Activated naive CD4-positive, alpha-beta T cell treated with anti-CD3 and anti-CD28 coated beads, Interleukin-2, amount 10 ng/mL, durations not matched to agents 5 hours and 36 hours (primary cell): ENCODE results near the gene SLC1A4. TPM values are rescaled to one million over a fixed set of nuclear protein-coding genes. Genes with fewer than 3 reads are reported as not detected.

Experiments
- total RNA-seq, 2 experiments: library from RNA; stranded (reverse); gene quantifications; one replicate each; pipeline ENCODE4 v1.2.3, GENCODE V29; 2021

The SLC1A4 gene
- 10 to 100 TPM; 44.3 to 44.5 TPM for total RNA-seq

DNA sequence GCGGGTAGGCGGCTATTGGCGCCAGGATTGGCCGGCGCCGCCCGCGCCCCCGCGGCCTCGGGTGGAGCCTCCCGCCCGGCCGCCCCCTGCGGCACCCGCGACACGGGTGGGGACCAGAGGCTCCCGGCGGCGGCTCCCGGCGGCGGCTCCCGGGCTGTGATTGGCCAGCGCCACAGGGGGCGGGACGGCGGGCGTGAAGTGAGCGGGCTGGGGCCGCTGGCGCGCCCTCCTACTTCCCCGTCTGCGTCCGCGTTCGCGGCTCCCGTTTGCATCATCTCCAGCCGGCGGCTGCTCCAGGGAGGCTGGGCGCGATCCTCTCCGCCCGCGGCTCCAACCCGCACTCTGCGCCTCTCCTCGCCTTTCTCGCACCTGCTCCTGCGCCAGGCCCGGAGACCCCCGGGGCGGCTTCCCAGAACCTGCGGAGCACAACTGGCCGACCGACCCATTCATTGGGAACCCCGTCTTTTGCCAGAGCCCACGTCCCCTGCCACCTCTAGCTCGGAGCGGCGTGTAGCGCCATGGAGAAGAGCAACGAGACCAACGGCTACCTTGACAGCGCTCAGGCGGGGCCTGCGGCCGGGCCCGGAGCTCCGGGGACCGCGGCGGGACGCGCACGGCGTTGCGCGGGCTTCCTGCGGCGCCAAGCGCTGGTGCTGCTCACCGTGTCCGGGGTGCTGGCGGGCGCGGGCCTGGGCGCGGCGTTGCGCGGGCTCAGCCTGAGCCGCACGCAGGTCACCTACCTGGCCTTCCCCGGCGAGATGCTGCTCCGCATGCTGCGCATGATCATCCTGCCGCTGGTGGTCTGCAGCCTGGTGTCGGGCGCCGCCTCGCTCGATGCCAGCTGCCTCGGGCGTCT lies at the start of gene SLC1A4:
Gene SLC1A4, plus strand, starts transcription at position 274 of the 856 bp plus-strand sequence. Its CDS starts 245 bp downstream, at position 519.

DNA sequence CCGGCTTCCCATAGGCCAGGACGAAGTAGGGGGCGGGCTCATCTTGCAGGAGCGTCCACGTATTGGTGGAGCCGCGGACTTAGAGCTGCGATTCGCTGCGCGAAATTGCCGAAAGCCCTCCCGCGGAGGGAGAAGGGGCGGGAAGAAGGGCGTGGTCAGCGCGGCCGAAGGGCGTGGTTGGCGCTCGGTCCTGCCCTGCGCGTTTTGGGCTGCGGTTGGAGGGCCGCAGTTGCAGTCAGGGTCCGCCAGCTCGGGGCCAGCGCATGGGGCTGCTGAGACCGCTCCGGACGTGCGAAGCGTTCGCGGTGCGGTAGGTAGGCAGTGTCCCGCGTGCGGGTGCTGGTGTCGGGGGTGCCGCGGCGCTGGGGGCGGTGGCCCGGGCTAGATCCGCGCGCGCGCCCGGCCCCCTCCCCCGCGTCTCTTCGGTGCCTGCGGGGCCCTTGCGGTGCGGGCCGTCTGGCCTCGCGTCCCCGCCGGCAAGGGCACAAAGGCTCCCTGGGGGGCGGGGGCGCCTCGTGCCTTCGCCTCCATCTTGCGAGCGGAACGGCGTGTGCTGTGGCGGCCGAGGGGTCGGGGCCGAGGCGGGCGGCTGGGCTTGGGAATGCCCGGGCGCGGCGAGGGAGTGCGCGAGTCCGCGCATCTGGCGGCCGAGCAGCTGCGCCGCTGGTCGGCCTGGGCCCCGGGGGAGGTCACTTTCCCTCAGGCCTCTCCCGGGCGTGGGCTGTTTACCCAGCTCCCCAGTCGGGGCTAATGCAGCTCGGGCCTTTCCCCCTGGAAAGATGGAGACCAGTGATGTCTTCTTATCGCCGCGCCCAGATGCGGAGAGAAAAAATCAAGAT lies 67.2 kb downstream of the SLC1A4 start, which contains the start of gene CEP68:
Gene CEP68, plus strand, starts transcription at position 202 of the 839 bp plus-strand sequence. CDS start 13,029 bp downstream, outside the sequence.

Other genes starting within 250 kb of the SLC1A4 start
- 10 to 100 TPM; 13.3 to 14.0 TPM for gene CEP68, start 67.0 kb downstream of the SLC1A4 start, total RNA-seq
- 10 to 100 TPM; 56.3 to 56.9 TPM for gene RAB1A, start 140.7 kb downstream of the SLC1A4 start, total RNA-seq
- 100 to 1,000 TPM; 441 to 446 TPM for gene ACTR2, start 238.4 kb downstream of the SLC1A4 start, total RNA-seq